ENCODE measurements around the gene HLA-DMB.

DNA sequence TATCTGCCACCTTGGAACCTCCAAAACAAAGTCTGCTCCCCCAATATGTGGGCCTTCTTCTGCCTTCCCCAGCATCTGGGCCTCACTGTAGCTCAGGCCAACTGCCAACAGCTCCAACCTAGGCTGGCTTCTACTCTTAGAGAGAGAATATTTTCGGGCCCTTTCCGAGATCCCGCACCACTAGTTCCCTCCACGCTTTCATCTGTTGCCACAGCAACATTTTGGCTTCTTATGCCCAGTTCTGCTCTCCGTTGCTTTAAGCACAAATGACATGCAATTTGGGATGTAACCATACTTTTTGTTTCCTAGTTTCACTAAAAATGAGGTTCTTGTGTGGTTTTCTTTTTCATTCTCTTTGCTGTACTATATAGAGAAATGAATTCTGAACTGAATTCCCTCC is 53.2 kb downstream of the HLA-DMB start:
- TF ChIP-seq, protein P1, sequence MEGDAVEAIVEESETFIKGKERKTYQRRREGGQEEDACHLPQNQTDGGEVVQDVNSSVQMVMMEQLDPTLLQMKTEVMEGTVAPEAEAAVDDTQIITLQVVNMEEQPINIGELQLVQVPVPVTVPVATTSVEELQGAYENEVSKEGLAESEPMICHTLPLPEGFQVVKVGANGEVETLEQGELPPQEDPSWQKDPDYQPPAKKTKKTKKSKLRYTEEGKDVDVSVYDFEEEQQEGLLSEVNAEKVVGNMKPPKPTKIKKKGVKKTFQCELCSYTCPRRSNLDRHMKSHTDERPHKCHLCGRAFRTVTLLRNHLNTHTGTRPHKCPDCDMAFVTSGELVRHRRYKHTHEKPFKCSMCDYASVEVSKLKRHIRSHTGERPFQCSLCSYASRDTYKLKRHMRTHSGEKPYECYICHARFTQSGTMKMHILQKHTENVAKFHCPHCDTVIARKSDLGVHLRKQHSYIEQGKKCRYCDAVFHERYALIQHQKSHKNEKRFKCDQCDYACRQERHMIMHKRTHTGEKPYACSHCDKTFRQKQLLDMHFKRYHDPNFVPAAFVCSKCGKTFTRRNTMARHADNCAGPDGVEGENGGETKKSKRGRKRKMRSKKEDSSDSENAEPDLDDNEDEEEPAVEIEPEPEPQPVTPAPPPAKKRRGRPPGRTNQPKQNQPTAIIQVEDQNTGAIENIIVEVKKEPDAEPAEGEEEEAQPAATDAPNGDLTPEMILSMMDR (IDR thresholded peaks at IDR 0.05): no peak
- no peak for TF ChIP-seq ZFX (IDR thresholded peaks at IDR 0.05; ENCODE audit: borderline replicate concordance)

All from 22Rv1 (cell line).